ENCODE results near the gene SLC35B2. TPM values are rescaled to one million over a fixed set of nuclear protein-coding genes. Genes with fewer than 3 reads are reported as not detected.

The SLC35B2 gene
- polyA plus RNA-seq, 1 of the 3 experiments (the other 2 are of a cell fraction): 125 TPM

GRCh38 chr6:44237813-44238433 is 19.4 kb downstream of the SLC35B2 start (continued):
- TF ChIP-seq TEAD4 (IDR thresholded peaks at IDR 0.05; ENCODE audit: borderline replicate concordance, insufficient read depth): 0 out of 2 replicates have a peak, but pooled peaks have one; percentile 9
- TF ChIP-seq YY1 (IDR thresholded peaks at IDR 0.05; ENCODE audit: low read depth): no peak
- TF ChIP-seq EZH2phosphoT487 (IDR thresholded peaks at IDR 0.05; ENCODE audit: borderline replicate concordance, low read depth): no peak
- TF ChIP-seq FOSL2 (IDR thresholded peaks at IDR 0.05; ENCODE audit: borderline replicate concordance, low read depth): peak; percentile 6; the same call in 1 of the 2 replicates
- TF ChIP-seq MEF2A (IDR thresholded peaks at IDR 0.05; ENCODE audit: borderline replicate concordance, low read depth): no peak
- 0 out of 2 replicates have a peak, but pooled peaks have one; percentile 17 for TF ChIP-seq RCOR1 (IDR thresholded peaks at IDR 0.05; ENCODE audit: low read length)
- no peak for TF ChIP-seq RFX5 (IDR thresholded peaks at IDR 0.05; ENCODE audit: low read length)
- no peak for TF ChIP-seq TCF12 (IDR thresholded peaks at IDR 0.05)
- peak; percentile 21; the same call in 1 of the 2 replicates for TF ChIP-seq PBX3 (IDR thresholded peaks at IDR 0.05)
- peak; percentile 61 for TF ChIP-seq MXI1 (IDR thresholded peaks at IDR 0.05; ENCODE audit: low read depth, low read length)
- no peak for TF ChIP-seq FOXM1 (IDR thresholded peaks at IDR 0.05; ENCODE audit: low read depth)
- no peak for TF ChIP-seq USF1 (IDR thresholded peaks at IDR 0.05; ENCODE audit: borderline replicate concordance, low read depth)
- no peak for TF ChIP-seq NRF1 (IDR thresholded peaks at IDR 0.05; ENCODE audit: low read depth, low read length)
- TF ChIP-seq RAD21 (IDR thresholded peaks at IDR 0.05; ENCODE audit: low read length): peak; percentile 58
- TF ChIP-seq ELF1 (IDR thresholded peaks at IDR 0.05): 0 out of 2 replicates have a peak, but pooled peaks have one; percentile 46
- TF ChIP-seq JUND (IDR thresholded peaks at IDR 0.05): 0 out of 2 replicates have a peak, but pooled peaks have one; percentile 15
- peak; percentile 93 for TF ChIP-seq CTCF (IDR thresholded peaks at IDR 0.05)
- TF ChIP-seq SMC3 (IDR thresholded peaks at IDR 0.05; ENCODE audit: low read depth, low read length): peak; percentile 73
- no peak for TF ChIP-seq USF2 (IDR thresholded peaks at IDR 0.05; ENCODE audit: borderline replicate concordance, low read depth, low read length)
- TF ChIP-seq RXRA (IDR thresholded peaks at IDR 0.05; ENCODE audit: borderline replicate concordance, low read depth): 0 out of 2 replicates have a peak, but pooled peaks have one; percentile 3
